Measurements from ENCODE around the gene USPL1. TPM values are rescaled to one million over a fixed set of nuclear protein-coding genes. Genes with fewer than 3 reads are reported as not detected.

USPL1 gene
- total and polyA plus RNA-seq, 2 experiments from 2014 or later = 10.0 to 13.0 TPM

- Histone ChIP-seq H3K9me2 (ENCODE audit: insufficient read depth) (no peaks in the 10 kb centered on the region), H2AFZ (no peak overlapping the region), H3K9me3 (ENCODE audit: low read depth) (no peaks in the 10 kb centered on the region), H3K4me3 (no peak overlapping the region), H3K79me2 (ENCODE audit: insufficient read depth) (peaks cover 100% of the 10 kb centered on the region), H3K27ac (no peak overlapping the region), H3K27me3 (replicated peaks; ENCODE audit: insufficient read depth) (no peaks in the 10 kb centered on the region), H3K36me3 (ENCODE audit: low read depth) (peaks cover 13% of the 10 kb centered on the region; the same call in 1 of the 2 replicates), H3F3A (ENCODE audit: insufficient read depth) (peaks cover 12% of the 10 kb centered on the region; the same call in 1 of the 2 replicates), H4K20me1 (ENCODE audit: insufficient read depth) (no peaks in the 10 kb centered on the region), H3K4me2 (ENCODE audit: unreplicated experiment) (no peak overlapping the region), H3K9ac (no peak overlapping the region), H3K4me1 (ENCODE audit: insufficient read depth) (peaks cover 29% of the 10 kb centered on the region)
- DNase-seq = no peak
- in situ Hi-C loops (cut with MboI) = no loop called here
- 70 to 71% methylated on average over 1 of the region's 1 CpG for WGBS, 2 experiments (ENCODE audit: low coverage in 1 of 2, low lambda C conversion rate in 2 of 2, missing lambda C conversion rate in 2 of 2)
- TF ChIP-seq EZH2phosphoT487 (IDR thresholded peaks at IDR 0.05; ENCODE audit: insufficient read depth, low read depth) = no peak
- TF ChIP-seq EZH2 (IDR thresholded peaks at IDR 0.05; ENCODE audit: insufficient read depth, poor library complexity, severe bottlenecking) = no peak
Observed at GRCh38 chr13:30624630-30625029, 6.9 kb downstream of the USPL1 start.

DNA sequence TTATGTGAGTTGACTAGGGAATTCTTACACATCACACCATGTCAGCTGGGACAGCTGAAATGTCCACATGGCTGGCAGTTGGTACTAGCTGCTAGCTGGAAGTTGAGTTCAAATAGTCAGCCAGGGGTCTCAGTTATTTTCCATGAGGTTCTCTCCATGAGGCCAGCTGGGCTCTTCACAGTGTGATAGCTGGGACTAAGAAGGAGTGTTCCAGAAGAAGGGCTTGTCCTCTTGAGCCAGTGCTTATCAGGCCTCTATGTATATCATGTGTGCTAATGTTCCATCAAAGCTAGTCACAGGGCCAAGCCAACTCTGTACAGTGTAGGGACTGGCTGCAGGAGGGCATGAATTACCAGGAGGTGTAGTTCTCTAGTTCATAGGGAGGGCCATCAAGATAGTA, 11.8 kb downstream of the USPL1 start:
- H3K9me2 ChIP-seq (ENCODE audit: insufficient read depth) = no peaks in the 10 kb centered on the region
- H3K27ac ChIP-seq = no peak overlapping the region
- H3K9me3 ChIP-seq (ENCODE audit: low read depth) = no peaks in the 10 kb centered on the region
- DNase-seq = no peak
- H3K9ac ChIP-seq = no peak overlapping the region
- H3F3A ChIP-seq (ENCODE audit: insufficient read depth) = no peaks in the 10 kb centered on the region
- no peaks in the 10 kb centered on the region for H3K4me1 ChIP-seq (ENCODE audit: insufficient read depth)
- H3K36me3 ChIP-seq (ENCODE audit: low read depth) = peaks cover 28% of the 10 kb centered on the region; the same call in 1 of the 2 replicates
- H3K27me3 ChIP-seq (replicated peaks; ENCODE audit: insufficient read depth) = no peaks in the 10 kb centered on the region
- TF ChIP-seq EZH2phosphoT487 (IDR thresholded peaks at IDR 0.05; ENCODE audit: insufficient read depth, low read depth) = no peak
- no peak for TF ChIP-seq EZH2 (IDR thresholded peaks at IDR 0.05; ENCODE audit: insufficient read depth, poor library complexity, severe bottlenecking)
- peaks cover 100% of the 10 kb centered on the region for H3K79me2 ChIP-seq (ENCODE audit: insufficient read depth)
- H4K20me1 ChIP-seq (ENCODE audit: insufficient read depth) = no peaks in the 10 kb centered on the region
- H2AFZ ChIP-seq = no peak overlapping the region
- in situ Hi-C loops (cut with MboI) = no loop called here
- no peak overlapping the region for H3K4me3 ChIP-seq
- no peak overlapping the region for H3K4me2 ChIP-seq (ENCODE audit: unreplicated experiment)

DNA sequence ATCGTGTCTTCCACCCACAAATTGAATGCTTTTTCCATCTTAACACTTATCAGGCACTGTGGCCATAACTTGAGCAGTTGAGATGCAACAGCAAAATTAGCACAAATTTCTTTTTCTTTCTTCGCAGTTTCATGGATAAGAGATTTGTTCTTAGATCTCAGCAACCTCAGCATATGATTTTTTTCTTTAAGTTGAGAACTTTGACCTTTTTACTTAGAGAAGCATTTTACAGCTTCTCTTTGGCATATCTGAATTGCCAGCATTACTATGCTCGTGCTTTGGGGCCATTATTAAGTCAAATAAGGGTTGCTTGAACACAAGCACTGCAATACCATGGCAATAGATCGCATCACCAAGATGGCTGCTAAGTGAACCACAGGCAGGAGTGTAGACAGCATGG, 16.1 kb downstream of the USPL1 start:
- H3K27ac ChIP-seq = no peak overlapping the region
- H3K4me3 ChIP-seq = no peak overlapping the region
- 76% methylated on average over 4 of the region's 4 CpGs for WGBS, 2 experiments (ENCODE audit: low coverage in 1 of 2, low lambda C conversion rate in 2 of 2, missing lambda C conversion rate in 2 of 2)
- no peaks in the 10 kb centered on the region for H3F3A ChIP-seq (ENCODE audit: insufficient read depth)
- H3K79me2 ChIP-seq (ENCODE audit: insufficient read depth) = peaks cover 99% of the 10 kb centered on the region
- no peak overlapping the region for H3K4me2 ChIP-seq (ENCODE audit: unreplicated experiment)
- no peak for DNase-seq
- no peaks in the 10 kb centered on the region for H3K9me2 ChIP-seq (ENCODE audit: insufficient read depth)
- no peaks in the 10 kb centered on the region; the same call in 1 of the 2 replicates for H4K20me1 ChIP-seq (ENCODE audit: insufficient read depth)
- H2AFZ ChIP-seq = no peak overlapping the region
- H3K27me3 ChIP-seq (replicated peaks; ENCODE audit: insufficient read depth) = no peaks in the 10 kb centered on the region
- H3K9ac ChIP-seq = no peak overlapping the region
- TF ChIP-seq EZH2phosphoT487 (IDR thresholded peaks at IDR 0.05; ENCODE audit: insufficient read depth, low read depth) = no peak
- TF ChIP-seq EZH2 (IDR thresholded peaks at IDR 0.05; ENCODE audit: insufficient read depth, poor library complexity, severe bottlenecking) = no peak
- in situ Hi-C loops (cut with MboI) = no loop called here
- peaks cover 31% of the 10 kb centered on the region for H3K36me3 ChIP-seq (ENCODE audit: low read depth)
- peaks cover 9% of the 10 kb centered on the region; the same call in 1 of the 2 replicates for H3K4me1 ChIP-seq (ENCODE audit: insufficient read depth)
- no peaks in the 10 kb centered on the region for H3K9me3 ChIP-seq (ENCODE audit: low read depth)

DNA sequence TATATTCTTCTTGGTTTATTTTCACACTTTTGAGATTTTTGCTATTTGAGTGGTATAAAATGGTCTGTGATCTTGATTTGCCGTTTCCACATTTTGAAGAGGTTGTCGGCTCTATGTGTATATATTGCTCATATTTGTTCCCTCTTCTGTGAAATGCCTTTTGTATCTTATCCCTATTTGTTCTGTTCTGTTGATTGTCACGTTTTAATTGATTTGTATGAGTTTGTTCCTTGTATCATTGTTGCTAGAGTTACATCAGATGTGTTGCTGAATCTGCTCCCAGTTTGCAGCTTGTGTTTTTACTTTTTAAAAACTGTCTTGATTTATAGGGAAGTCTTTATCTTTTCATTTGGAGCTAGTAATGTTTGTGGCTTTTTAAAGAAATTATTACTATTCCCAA, 17.1 kb downstream of the USPL1 start:
- 69 to 73% methylated on average over 3 of the region's 3 CpGs for WGBS, 2 experiments (ENCODE audit: low coverage in 1 of 2, low lambda C conversion rate in 2 of 2, missing lambda C conversion rate in 2 of 2)
- no peaks in the 10 kb centered on the region; the same call in 1 of the 2 replicates for H4K20me1 ChIP-seq (ENCODE audit: insufficient read depth)
- no peak overlapping the region for H3K4me3 ChIP-seq
- no peak for DNase-seq
- no peaks in the 10 kb centered on the region for H3K9me2 ChIP-seq (ENCODE audit: insufficient read depth)
- no peak overlapping the region for H3K9ac ChIP-seq
- H3K27me3 ChIP-seq (replicated peaks; ENCODE audit: insufficient read depth) = no peaks in the 10 kb centered on the region
- H3K9me3 ChIP-seq (ENCODE audit: low read depth) = no peaks in the 10 kb centered on the region
- in situ Hi-C loops (cut with MboI) = no loop called here
- peaks cover 97% of the 10 kb centered on the region for H3K79me2 ChIP-seq (ENCODE audit: insufficient read depth)
- no peak overlapping the region for H3K27ac ChIP-seq
- no peak overlapping the region for H2AFZ ChIP-seq
- 0 out of 2 replicates have a peak, but pooled peaks cover 4% of the 10 kb centered on the region for H3F3A ChIP-seq (ENCODE audit: insufficient read depth)
- no peak overlapping the region for H3K4me2 ChIP-seq (ENCODE audit: unreplicated experiment)
- peaks cover 9% of the 10 kb centered on the region; the same call in 1 of the 2 replicates for H3K4me1 ChIP-seq (ENCODE audit: insufficient read depth)
- H3K36me3 ChIP-seq (ENCODE audit: low read depth) = peaks cover 34% of the 10 kb centered on the region
- TF ChIP-seq EZH2phosphoT487 (IDR thresholded peaks at IDR 0.05; ENCODE audit: insufficient read depth, low read depth) (no peak), EZH2 (IDR thresholded peaks at IDR 0.05; ENCODE audit: insufficient read depth, poor library complexity, severe bottlenecking) (no peak)

- peaks cover 96% of the 10 kb centered on the region for H3K79me2 ChIP-seq (ENCODE audit: insufficient read depth)
- no peaks in the 10 kb centered on the region for H3K9me2 ChIP-seq (ENCODE audit: insufficient read depth)
- H3K9ac ChIP-seq = no peak overlapping the region
- TF ChIP-seq EZH2 (IDR thresholded peaks at IDR 0.05; ENCODE audit: insufficient read depth, poor library complexity, severe bottlenecking) = no peak
- no peak for TF ChIP-seq EZH2phosphoT487 (IDR thresholded peaks at IDR 0.05; ENCODE audit: insufficient read depth, low read depth)
- H3K9me3 ChIP-seq (ENCODE audit: low read depth) = no peaks in the 10 kb centered on the region
- H3K27ac ChIP-seq = no peak overlapping the region
- H3K4me3 ChIP-seq = no peak overlapping the region
- no peak for DNase-seq
- in situ Hi-C loops (cut with MboI) = no loop called here
- no peaks in the 10 kb centered on the region; the same call in 1 of the 2 replicates for H4K20me1 ChIP-seq (ENCODE audit: insufficient read depth)
- H3K4me1 ChIP-seq (ENCODE audit: insufficient read depth) = peaks cover 9% of the 10 kb centered on the region; the same call in 1 of the 2 replicates
- no peak overlapping the region for H3K4me2 ChIP-seq (ENCODE audit: unreplicated experiment)
- H3F3A ChIP-seq (ENCODE audit: insufficient read depth) = 0 out of 2 replicates have a peak, but pooled peaks cover 5% of the 10 kb centered on the region
- 98 to 99% methylated on average over 4 of the region's 4 CpGs for WGBS, 2 experiments (ENCODE audit: low coverage in 1 of 2, low lambda C conversion rate in 2 of 2, missing lambda C conversion rate in 2 of 2)
- H3K36me3 ChIP-seq (ENCODE audit: low read depth) = peaks cover 37% of the 10 kb centered on the region
- H2AFZ ChIP-seq = no peak overlapping the region
- H3K27me3 ChIP-seq (replicated peaks; ENCODE audit: insufficient read depth) = no peaks in the 10 kb centered on the region
Observed at GRCh38 chr13:30638301-30638700, 20.6 kb downstream of the USPL1 start.
